CD14-positive monocyte (primary cell): ENCODE results near the gene NME5. TPM values are rescaled to one million over a fixed set of nuclear protein-coding genes. Genes with fewer than 3 reads are reported as not detected.
"Not testable (repeated sequence)": the region's sequence is repeated elsewhere in the genome, so short reads cannot be mapped to it uniquely, and the experiment has no call there.

Experiments used
- DNase-seq, 3 donors: peaks; one replicate each; pipeline ENCODE4 v3.0.0-alpha.2; 2011 to 2022
- H2AFZ ChIP-seq: 2 replicates; pipeline ENCODE4 v1.6.0; 2012; ENCODE audit warnings: mild to moderate bottlenecking, low read depth, low read length, inconsistent platforms; ENCODE audit not compliant: insufficient read depth, poor library complexity, severe bottlenecking
- H3K27ac ChIP-seq, 2 donors: 1 replicate in 1 of 2; 2 replicates in 1 of 2; pipeline ENCODE4 v1.5.1; 2012 to 2013; ENCODE audit warnings: low read length in 2 of 2, control low read depth in 1 of 2, inconsistent platforms in 1 of 2, low read depth in 1 of 2, mild to moderate bottlenecking in 1 of 2
- H3K27me3 ChIP-seq, 2 donors: one replicate each; pipeline versions ENCODE4 v1.6.0 to v1.6.1; 2011 to 2013; ENCODE audit warnings: low read length in 2 of 2; ENCODE audit not compliant: control insufficient read depth in 2 of 2, insufficient read depth in 2 of 2
- H3K36me3 ChIP-seq, 2 donors: replicated peaks in 1 of 2; 1 replicate in 1 of 2; 2 replicates in 1 of 2; pipeline versions ENCODE4 v1.5.1 to v1.6.1; 2012 to 2013; ENCODE audit warnings: low read length in 2 of 2, control low read depth in 1 of 2, inconsistent platforms in 1 of 2, mild to moderate bottlenecking in 1 of 2; ENCODE audit not compliant: insufficient read depth in 2 of 2, control insufficient read depth in 1 of 2
- H3K4me1 ChIP-seq, 2 donors: 1 replicate in 1 of 2; 2 replicates in 1 of 2; pipeline versions ENCODE4 v1.5.1 to v1.6.1; 2012 to 2013; ENCODE audit warnings: low read length in 2 of 2, control low read depth in 1 of 2, inconsistent platforms in 1 of 2, mild to moderate bottlenecking in 1 of 2, moderate library complexity in 1 of 2; ENCODE audit not compliant: insufficient read depth in 2 of 2, control insufficient read depth in 1 of 2
- H3K4me2 ChIP-seq: replicated peaks from 2 replicates; pipeline ENCODE3; 2012; ENCODE audit warnings: low read length, moderate library complexity, mild to moderate bottlenecking; ENCODE audit not compliant: poor library complexity, severe bottlenecking; ENCODE audit errors: extremely low read depth
- H3K4me3 ChIP-seq, 3 experiments: fragments of 200-600 bp in 1 of 3; sonication (generic) in 1 of 3; replicated peaks in 1 of 3; 1 replicate in 2 of 3; 2 replicates in 1 of 3; pipeline ENCODE4 v1.5.1; 2011 to 2013; ENCODE audit warnings: low read length in 3 of 3, mild to moderate bottlenecking in 3 of 3, control low read depth in 2 of 3, low read depth in 2 of 3, inconsistent platforms in 1 of 3, moderate library complexity in 1 of 3
- H3K79me2 ChIP-seq: 2 replicates; pipeline ENCODE4 v1.6.0; 2012; ENCODE audit warnings: mild to moderate bottlenecking, control low read depth, inconsistent platforms, low read length, moderate library complexity; ENCODE audit not compliant: insufficient read depth
- H3K9ac ChIP-seq: 2 replicates; pipeline ENCODE4 v1.6.0; 2017; ENCODE audit warnings: low read length, mild to moderate bottlenecking; ENCODE audit not compliant: insufficient read depth, poor library complexity, severe bottlenecking
- H3K9me3 ChIP-seq, 2 donors: replicated peaks in 1 of 2; 1 replicate in 1 of 2; 2 replicates in 1 of 2; pipeline versions ENCODE4 v1.5.1 to v1.6.1; 2012 to 2013; ENCODE audit warnings: low read length in 2 of 2, control low read depth in 1 of 2; ENCODE audit not compliant: control insufficient read depth in 1 of 2, insufficient read depth in 1 of 2
- H4K20me1 ChIP-seq: 2 replicates; pipeline ENCODE4 v1.6.0; 2012; ENCODE audit warnings: mild to moderate bottlenecking, low read length, control low read depth, moderate library complexity; ENCODE audit not compliant: insufficient read depth
- H3K27ac Mint-ChIP-seq, 7 donors: one replicate each; pipeline ENCODE4 v1.8.0; 2020; ENCODE audit warnings: mild to moderate bottlenecking in 7 of 7, mixed read lengths in 7 of 7, moderate library complexity in 6 of 7, inconsistent platforms in 2 of 7
- H3K27me3 Mint-ChIP-seq, 3 donors: one replicate each; pipeline ENCODE4 v1.8.0; 2021 to 2022; ENCODE audit warnings: low read depth in 3 of 3, mild to moderate bottlenecking in 3 of 3, mixed read lengths in 3 of 3, moderate library complexity in 3 of 3, inconsistent platforms in 1 of 3
- H3K36me3 Mint-ChIP-seq, 2 donors: one replicate each; pipeline ENCODE4 v1.8.0; 2020; ENCODE audit warnings: mixed read lengths in 2 of 2, inconsistent platforms in 1 of 2, mild to moderate bottlenecking in 1 of 2
- H3K4me1 Mint-ChIP-seq: one replicate; pipeline ENCODE4 v1.8.0; 2020; ENCODE audit warnings: mild to moderate bottlenecking, mixed read lengths
- H3K4me3 Mint-ChIP-seq, 2 donors: one replicate each; pipeline ENCODE4 v1.8.0; 2020; ENCODE audit warnings: mild to moderate bottlenecking in 2 of 2, mixed read lengths in 2 of 2, moderate library complexity in 1 of 2
- H3K9me3 Mint-ChIP-seq, 7 donors: one replicate each; pipeline ENCODE4 v1.8.0; 2020 to 2022; ENCODE audit warnings: mixed read lengths in 7 of 7, mild to moderate bottlenecking in 6 of 7, moderate library complexity in 6 of 7, inconsistent platforms in 2 of 7
- CTCF ChIP-seq: fragments of 200-600 bp; IDR thresholded peaks from one replicate; pipeline ENCODE4 v1.8.0; 2022; ENCODE audit warnings: antibody characterized with exemption, mild to moderate bottlenecking
- WGBS: methylation state at CpG from one replicate; pipeline ENCODE4 v1.1.5; 2013; ENCODE audit warnings: missing lambda C conversion rate; ENCODE audit not compliant: insufficient coverage; 5-methylcytosine and 5-hydroxymethylcytosine counted together
- intact Hi-C, 2 donors: fragments of 100-400 bp; cut with micrococcal nuclease; formaldehyde crosslinking; loops; one replicate each; pipeline versions ENCODE4 v1.15.0 to v1.15.1; 2023
- polyA plus RNA-seq, 3 donors: library from polyadenylated mRNA; depleted of rRNA in 1 of 3; unstranded in 2 of 3; stranded (reverse) in 1 of 3; fragments of 300-500 nt in 2 of 3; fragments of >200 nt in 1 of 3; fragmentation: Illumina TruSeq in 2 of 3; gene quantifications; 1 replicate in 2 of 3; 2 replicates in 1 of 3; pipeline ENCODE4 v1.2.3, GENCODE V29; 2012 to 2021

The NME5 gene
- polyA plus RNA-seq, 3 donors: not detected

GRCh38 chr5:138157626-138158025 lies 18.4 kb upstream of the NME5 start:
- Histone ChIP-seq H4K20me1 (no peaks in the 10 kb centered on the region), H3K79me2 (no peaks in the 10 kb centered on the region), H2AFZ (no peak overlapping the region), H3K27me3 (no peaks in the 10 kb centered on the region), H3K9me3 (no peaks in the 10 kb centered on the region), H3K36me3 (peaks cover 63 to 68% of the 10 kb centered on the region in 2 donors), H3K4me1 (no peaks in the 10 kb centered on the region), H3K27ac (no peak overlapping the region), H3K4me3 (no peak overlapping the region), H3K9ac (no peak overlapping the region), H3K4me2 (no peak overlapping the region)
- DNase-seq: no peak
- H3K4me3 Mint-ChIP-seq: no peak overlapping the region
- H3K27me3 Mint-ChIP-seq: peaks cover 3 to 5% (median 4%) of the 10 kb centered on the region in 3 donors
- no peak overlapping the region for H3K27ac Mint-ChIP-seq
- no peak for TF ChIP-seq CTCF
- no CpG with 5 or more reads among the region's 1 CpG for WGBS
- H3K4me1 Mint-ChIP-seq: no peaks in the 10 kb centered on the region
- H3K9me3 Mint-ChIP-seq: no peaks in the 10 kb centered on the region
- peaks cover 58 to 71% of the 10 kb centered on the region in 2 donors for H3K36me3 Mint-ChIP-seq
- intact Hi-C loops: no loop called here

GRCh38 chr5:138155977-138156376 lies 16.7 kb upstream of the NME5 start:
- 100% methylated on average over 6 of the region's 9 CpGs for WGBS
- H3K36me3 Mint-ChIP-seq: peaks cover 45 to 54% of the 10 kb centered on the region in 2 donors
- H3K4me3 Mint-ChIP-seq, H3K79me2 ChIP-seq, H3K4me1 ChIP-seq, H3K27me3 Mint-ChIP-seq, H3K9me3 ChIP-seq, H3K4me1 Mint-ChIP-seq, H3K27ac Mint-ChIP-seq, H3K9ac ChIP-seq, intact Hi-C loops, H3K27ac ChIP-seq, H3K4me3 ChIP-seq, H2AFZ ChIP-seq, H3K27me3 ChIP-seq, H4K20me1 ChIP-seq, H3K9me3 Mint-ChIP-seq, DNase-seq, H3K4me2 ChIP-seq: not testable (repeated sequence)
- H3K36me3 ChIP-seq: peaks cover 46 to 51% of the 10 kb centered on the region in 2 donors
